Neural progenitor cell (in vitro differentiated cells): ENCODE data around the gene PDCD1.

Experiments used
- EZH2 ChIP-seq: fragments of 200-600 bp; sonication (generic); IDR thresholded peaks from 2 replicates; pipeline ENCODE4 v1.6.1; 2017; ENCODE audit warnings: antibody characterized with exemption, mild to moderate bottlenecking, moderate library complexity
- TF ChIP-seq, protein P1 (sequence below): fragments of 200-600 bp; sonication (generic); IDR thresholded peaks from 2 replicates; pipeline ENCODE4 v1.5.1; 2017; ENCODE audit warnings: antibody characterized with exemption, mild to moderate bottlenecking

DNA sequence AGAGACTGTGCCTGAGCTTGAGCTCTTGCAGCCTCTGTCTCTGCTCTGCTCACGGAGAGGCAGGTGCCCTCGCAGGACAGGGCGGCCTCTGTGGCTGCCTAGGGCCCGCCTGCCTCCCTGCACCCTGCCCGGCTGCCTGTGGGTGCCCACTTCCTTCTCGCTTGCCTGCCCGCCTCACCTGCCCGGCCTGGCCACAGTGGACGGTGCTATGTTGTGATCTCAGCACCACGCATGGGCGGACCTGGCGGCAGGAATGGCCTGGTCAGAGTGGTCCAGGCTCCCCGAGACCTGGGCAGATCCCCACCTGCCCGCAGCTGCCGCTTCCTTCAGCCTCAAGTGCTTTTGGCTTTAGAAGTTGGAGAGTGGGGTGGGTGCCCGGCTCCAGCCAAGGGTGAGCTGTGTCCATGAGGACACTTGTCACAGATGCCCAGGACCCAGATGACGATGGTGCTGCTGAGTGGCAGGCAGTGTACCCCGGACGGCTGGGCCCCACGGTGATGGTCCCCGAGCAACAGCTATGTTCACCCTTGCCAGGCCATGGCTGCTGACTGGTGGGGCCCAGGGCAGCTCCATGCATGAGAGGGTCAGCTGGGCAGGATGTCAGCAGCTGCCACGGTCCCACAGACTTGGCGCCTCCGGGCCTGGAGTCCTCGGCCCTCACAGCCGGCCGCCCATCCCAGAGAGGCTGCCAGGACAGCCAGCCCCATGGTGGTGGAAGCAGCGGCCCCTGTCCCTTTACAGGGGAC is 36.2 kb upstream of the PDCD1 start:
- TF ChIP-seq, protein P1, sequence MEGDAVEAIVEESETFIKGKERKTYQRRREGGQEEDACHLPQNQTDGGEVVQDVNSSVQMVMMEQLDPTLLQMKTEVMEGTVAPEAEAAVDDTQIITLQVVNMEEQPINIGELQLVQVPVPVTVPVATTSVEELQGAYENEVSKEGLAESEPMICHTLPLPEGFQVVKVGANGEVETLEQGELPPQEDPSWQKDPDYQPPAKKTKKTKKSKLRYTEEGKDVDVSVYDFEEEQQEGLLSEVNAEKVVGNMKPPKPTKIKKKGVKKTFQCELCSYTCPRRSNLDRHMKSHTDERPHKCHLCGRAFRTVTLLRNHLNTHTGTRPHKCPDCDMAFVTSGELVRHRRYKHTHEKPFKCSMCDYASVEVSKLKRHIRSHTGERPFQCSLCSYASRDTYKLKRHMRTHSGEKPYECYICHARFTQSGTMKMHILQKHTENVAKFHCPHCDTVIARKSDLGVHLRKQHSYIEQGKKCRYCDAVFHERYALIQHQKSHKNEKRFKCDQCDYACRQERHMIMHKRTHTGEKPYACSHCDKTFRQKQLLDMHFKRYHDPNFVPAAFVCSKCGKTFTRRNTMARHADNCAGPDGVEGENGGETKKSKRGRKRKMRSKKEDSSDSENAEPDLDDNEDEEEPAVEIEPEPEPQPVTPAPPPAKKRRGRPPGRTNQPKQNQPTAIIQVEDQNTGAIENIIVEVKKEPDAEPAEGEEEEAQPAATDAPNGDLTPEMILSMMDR, result no peak
- TF ChIP-seq EZH2, result no peak
